ENCODE data around the gene PPIL3. TPM values are rescaled to one million over a fixed set of nuclear protein-coding genes. Genes with fewer than 3 reads are reported as not detected.

The PPIL3 gene
- total and polyA plus RNA-seq, 9 donors: 19.1 to 64.7 (median 38.4) TPM

DNA sequence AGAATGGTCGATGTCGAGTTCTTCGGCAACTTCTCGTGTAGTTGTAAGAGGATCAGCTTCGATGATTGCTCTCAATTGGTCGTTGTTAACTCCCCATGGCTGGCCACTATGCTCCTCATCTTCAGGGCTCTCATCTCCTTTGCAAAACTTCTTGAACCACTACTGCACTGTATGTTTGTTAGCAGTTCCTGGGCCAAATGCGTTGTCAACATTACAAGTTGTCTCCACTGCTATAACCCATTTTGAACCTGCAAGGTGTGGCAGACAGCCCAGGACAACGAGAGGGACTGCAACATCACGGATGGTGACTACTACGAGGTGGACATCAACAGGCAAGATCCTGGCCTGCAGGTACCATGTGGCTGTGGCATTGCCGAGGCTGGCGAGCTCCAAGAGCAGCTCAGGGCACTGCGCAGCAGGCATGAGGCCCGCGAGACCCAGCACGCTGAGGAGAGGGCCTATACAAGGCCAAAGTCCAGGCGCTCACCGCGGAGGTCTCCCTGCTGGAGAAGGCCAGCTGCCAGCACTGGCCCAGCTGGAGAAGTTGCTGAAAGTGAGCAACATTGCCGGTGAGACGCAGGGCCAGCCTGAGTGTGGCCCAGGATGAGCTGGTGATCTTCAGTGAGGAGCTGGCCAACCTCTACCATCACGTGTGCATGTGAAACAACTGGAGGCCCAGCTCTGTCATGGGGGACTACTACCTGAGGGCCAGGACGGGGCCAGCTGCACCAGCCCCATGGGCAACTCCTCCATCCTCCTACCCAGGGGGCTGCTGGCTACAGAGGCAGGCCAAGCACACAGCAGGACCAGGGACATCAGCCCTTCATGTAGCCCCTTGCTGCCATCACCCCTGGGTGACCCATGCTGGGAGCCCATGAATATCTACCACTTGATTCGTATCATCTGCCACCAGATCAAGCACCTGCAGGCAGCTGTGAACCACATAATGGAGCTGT lies 44.6 kb downstream of the PPIL3 start:
- no peaks in the 10 kb centered on the region for H3K4me1 ChIP-seq (ENCODE audit: insufficient read depth)
- H3K27me3 ChIP-seq: no peaks in the 10 kb centered on the region
- WGBS, 3 donors: 92 to 95% (median 93%) methylated on average over 23 to 24 of the region's 24 CpGs
- intact Hi-C loops (cut with DNase I): no loop called here
- no peak for DNase-seq
- H3K9me3 ChIP-seq: no peaks in the 10 kb centered on the region
- TF ChIP-seq, protein P1, sequence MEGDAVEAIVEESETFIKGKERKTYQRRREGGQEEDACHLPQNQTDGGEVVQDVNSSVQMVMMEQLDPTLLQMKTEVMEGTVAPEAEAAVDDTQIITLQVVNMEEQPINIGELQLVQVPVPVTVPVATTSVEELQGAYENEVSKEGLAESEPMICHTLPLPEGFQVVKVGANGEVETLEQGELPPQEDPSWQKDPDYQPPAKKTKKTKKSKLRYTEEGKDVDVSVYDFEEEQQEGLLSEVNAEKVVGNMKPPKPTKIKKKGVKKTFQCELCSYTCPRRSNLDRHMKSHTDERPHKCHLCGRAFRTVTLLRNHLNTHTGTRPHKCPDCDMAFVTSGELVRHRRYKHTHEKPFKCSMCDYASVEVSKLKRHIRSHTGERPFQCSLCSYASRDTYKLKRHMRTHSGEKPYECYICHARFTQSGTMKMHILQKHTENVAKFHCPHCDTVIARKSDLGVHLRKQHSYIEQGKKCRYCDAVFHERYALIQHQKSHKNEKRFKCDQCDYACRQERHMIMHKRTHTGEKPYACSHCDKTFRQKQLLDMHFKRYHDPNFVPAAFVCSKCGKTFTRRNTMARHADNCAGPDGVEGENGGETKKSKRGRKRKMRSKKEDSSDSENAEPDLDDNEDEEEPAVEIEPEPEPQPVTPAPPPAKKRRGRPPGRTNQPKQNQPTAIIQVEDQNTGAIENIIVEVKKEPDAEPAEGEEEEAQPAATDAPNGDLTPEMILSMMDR (IDR thresholded peaks at IDR 0.05): no peak
- TF ChIP-seq EP300 (IDR thresholded peaks at IDR 0.05) (no peak), POLR2A (IDR thresholded peaks at IDR 0.05) (no peak)
- H3K36me3 ChIP-seq: no peaks in the 10 kb centered on the region
- no peak overlapping the region for H3K27ac ChIP-seq
- no peak overlapping the region for H3K4me3 ChIP-seq

- H3K36me3 ChIP-seq: no peaks in the 10 kb centered on the region
- H3K27me3 ChIP-seq: no peaks in the 10 kb centered on the region
- no peak for DNase-seq
- 89 to 98% (median 97%) methylated on average over 3 of the region's 3 CpGs for WGBS, 3 donors
- no peak overlapping the region for H3K27ac ChIP-seq
- no peak overlapping the region for H3K4me3 ChIP-seq
- no peaks in the 10 kb centered on the region for H3K4me1 ChIP-seq (ENCODE audit: insufficient read depth)
- TF ChIP-seq EP300 (IDR thresholded peaks at IDR 0.05) (no peak), POLR2A (IDR thresholded peaks at IDR 0.05) (no peak)
- TF ChIP-seq, protein P1 (IDR thresholded peaks at IDR 0.05): no peak
- intact Hi-C loops (cut with DNase I): no loop called here
- peaks cover 0 to 6% of the 10 kb centered on the region in 2 donors for H3K9me3 ChIP-seq
Measured at GRCh38 chr2:200839513-200839912, 49.4 kb downstream of the PPIL3 start.

DNA sequence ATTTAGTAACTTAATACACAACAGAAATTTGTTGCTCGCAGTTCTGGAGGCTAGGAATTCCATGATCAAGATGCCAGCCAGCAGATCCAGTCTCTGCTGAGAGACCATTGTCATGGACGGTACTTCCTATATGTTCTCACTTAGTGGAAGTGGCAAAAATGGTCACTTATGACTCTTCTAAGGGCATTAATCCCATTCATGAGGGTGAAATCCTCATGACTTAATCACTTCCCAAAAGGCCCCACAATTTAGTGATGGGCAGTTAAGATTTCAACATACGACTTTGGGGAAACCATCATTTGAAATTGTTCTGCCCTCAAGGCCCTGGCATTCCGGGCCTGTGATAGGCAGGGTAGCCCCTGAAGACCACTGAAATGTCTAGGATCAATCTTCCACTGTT lies 54.2 kb downstream of the PPIL3 start:
- H3K27me3 ChIP-seq: no peaks in the 10 kb centered on the region
- TF ChIP-seq, protein P1 (IDR thresholded peaks at IDR 0.05): no peak
- TF ChIP-seq POLR2A (IDR thresholded peaks at IDR 0.05) (no peak), EP300 (IDR thresholded peaks at IDR 0.05) (no peak)
- H3K36me3 ChIP-seq: no peaks in the 10 kb centered on the region
- intact Hi-C loops (cut with DNase I): no loop called here
- H3K9me3 ChIP-seq: peaks cover 0 to 6% of the 10 kb centered on the region in 2 donors
- 94 to 96% (median 96%) methylated on average over 4 of the region's 4 CpGs for WGBS, 3 donors
- DNase-seq: no peak
- H3K4me1 ChIP-seq (ENCODE audit: insufficient read depth): peaks cover 9% of the 10 kb centered on the region
- no peak overlapping the region for H3K4me3 ChIP-seq
- H3K27ac ChIP-seq: no peak overlapping the region

DNA sequence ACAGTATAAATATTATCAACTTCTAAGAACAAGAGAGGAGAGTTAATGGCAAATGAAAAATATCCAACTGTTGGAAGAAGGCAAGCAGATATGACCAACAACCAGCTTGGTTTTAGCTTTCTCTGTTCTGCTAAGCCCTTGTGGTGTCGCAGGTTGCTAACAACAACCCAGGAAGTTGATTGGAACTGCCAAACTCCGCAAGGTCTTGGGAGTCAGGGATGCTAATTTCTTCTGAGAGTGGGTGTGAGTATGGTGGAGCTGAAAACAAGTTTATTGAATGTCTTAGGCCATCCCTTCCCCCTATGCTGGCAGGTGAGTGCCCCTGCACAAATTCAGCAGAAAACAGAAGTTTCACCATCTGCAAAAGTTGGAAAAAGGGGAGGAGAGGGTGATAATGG lies 59.6 kb downstream of the PPIL3 start:
- no peaks in the 10 kb centered on the region for H3K36me3 ChIP-seq
- intact Hi-C loops (cut with DNase I): loop anchor here in 1 of 4 donors (5.0 kb wide), 1 partner anchor 257 kb away; no protein-coding TSS in a partner anchor
- H3K27me3 ChIP-seq: no peaks in the 10 kb centered on the region
- H3K4me3 ChIP-seq: no peak overlapping the region
- peaks cover 18% of the 10 kb centered on the region for H3K4me1 ChIP-seq (ENCODE audit: insufficient read depth)
- no peak for TF ChIP-seq POLR2A (IDR thresholded peaks at IDR 0.05)
- TF ChIP-seq, protein P1 (IDR thresholded peaks at IDR 0.05): no peak
- no peak for TF ChIP-seq EP300 (IDR thresholded peaks at IDR 0.05)
- H3K27ac ChIP-seq: peak overlapping the region in 1 of 2 donors; percentile 60
- no peak for DNase-seq
- H3K9me3 ChIP-seq: no peaks in the 10 kb centered on the region
- WGBS, 3 donors: 71 to 85% (median 76%) methylated on average over 2 of the region's 2 CpGs

All from ovary (tissue), 9 donors.